GM21515 (cell line): ENCODE results near the gene DNAH11.
"Not testable (repeated sequence)": the region's sequence is repeated elsewhere in the genome, so short reads cannot be mapped to it uniquely, and the experiment has no call there.

Source experiments
- ATAC-seq: cut with Tn5 transposase; IDR thresholded peaks from one replicate; pipeline ENCODE4 v1.9.1; 2021; ENCODE audit not compliant: unreplicated experiment

DNAH11 gene

GRCh38 chr7:21869785-21870402, 327.1 kb downstream of the DNAH11 start:
- ATAC-seq = no peak

- no peak for ATAC-seq
Measured at GRCh38 chr7:21883069-21883468, 340.2 kb downstream of the DNAH11 start.

DNA sequence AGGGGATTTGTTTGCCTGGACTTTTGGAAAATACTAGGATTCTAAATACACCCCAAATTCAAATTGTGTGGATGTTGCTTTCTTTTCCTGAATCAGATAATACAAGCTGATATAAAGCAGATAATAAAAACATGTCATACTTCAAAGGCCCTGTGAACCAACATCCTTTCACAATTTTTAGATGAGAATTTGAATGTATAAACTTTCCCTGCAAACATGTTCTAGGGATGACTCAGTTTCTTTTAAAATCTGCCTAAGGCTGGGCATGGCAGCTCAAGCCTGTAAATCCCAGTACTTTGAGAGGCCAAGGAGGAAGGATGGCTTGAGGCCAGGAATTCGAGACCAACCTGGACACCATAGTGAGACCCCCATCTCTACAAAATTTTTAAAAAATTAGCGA, 340.7 kb downstream of the DNAH11 start:
- ATAC-seq = not testable (repeated sequence)

GRCh38 chr7:21884496-21884895, 341.7 kb downstream of the DNAH11 start:
- no peak for ATAC-seq

GRCh38 chr7:21886396-21886795, 343.6 kb downstream of the DNAH11 start:
- ATAC-seq = no peak

GRCh38 chr7:21887353-21887752, 344.5 kb downstream of the DNAH11 start:
- ATAC-seq = no peak

- ATAC-seq = no peak
Measured at GRCh38 chr7:21887779-21888178, 344.9 kb downstream of the DNAH11 start.

- no peak for ATAC-seq
Measured at GRCh38 chr7:21891291-21891690, 348.5 kb downstream of the DNAH11 start.

DNA sequence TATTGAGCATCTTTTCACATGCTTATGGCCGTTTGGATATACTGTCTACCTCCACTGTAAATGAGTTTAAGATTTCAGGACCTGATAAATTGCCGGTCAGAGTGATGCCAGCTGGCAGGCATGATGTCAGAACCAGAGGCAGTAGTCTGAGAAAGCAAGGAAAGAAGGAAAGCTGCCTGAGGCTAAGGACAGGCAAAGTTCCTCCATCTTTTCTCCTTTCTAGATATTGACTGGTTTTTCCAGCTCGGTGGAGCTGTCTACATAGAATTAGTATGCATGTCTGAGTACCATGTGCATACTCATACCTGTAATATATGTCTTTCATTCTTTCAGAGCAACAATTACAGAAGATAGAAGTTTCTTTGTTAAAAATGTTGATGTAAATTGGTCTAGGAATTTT, 350.6 kb downstream of the DNAH11 start:
- ATAC-seq = no peak

GRCh38 chr7:21898265-21898930, 355.6 kb downstream of the DNAH11 start:
- ATAC-seq = peak; percentile 95

DNA sequence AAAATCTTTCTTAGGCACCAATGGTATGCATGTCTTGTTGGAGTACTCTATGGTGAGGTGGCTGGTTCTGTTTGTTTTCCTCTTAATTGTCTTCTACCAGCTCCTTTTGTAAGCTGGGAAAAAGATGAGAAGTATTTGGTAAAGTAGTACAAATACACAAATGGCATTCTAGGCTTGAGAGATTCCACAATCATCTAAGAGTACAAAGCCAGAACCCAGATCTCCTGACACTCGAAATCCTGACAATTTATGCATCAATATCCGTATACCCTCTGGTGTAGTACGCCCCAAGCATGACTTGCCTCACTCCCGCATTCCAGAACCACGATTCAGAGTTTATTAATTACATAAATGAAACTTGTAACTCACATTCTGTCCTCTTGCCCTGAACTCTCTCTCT, 359.4 kb downstream of the DNAH11 start:
- no peak for ATAC-seq

DNA sequence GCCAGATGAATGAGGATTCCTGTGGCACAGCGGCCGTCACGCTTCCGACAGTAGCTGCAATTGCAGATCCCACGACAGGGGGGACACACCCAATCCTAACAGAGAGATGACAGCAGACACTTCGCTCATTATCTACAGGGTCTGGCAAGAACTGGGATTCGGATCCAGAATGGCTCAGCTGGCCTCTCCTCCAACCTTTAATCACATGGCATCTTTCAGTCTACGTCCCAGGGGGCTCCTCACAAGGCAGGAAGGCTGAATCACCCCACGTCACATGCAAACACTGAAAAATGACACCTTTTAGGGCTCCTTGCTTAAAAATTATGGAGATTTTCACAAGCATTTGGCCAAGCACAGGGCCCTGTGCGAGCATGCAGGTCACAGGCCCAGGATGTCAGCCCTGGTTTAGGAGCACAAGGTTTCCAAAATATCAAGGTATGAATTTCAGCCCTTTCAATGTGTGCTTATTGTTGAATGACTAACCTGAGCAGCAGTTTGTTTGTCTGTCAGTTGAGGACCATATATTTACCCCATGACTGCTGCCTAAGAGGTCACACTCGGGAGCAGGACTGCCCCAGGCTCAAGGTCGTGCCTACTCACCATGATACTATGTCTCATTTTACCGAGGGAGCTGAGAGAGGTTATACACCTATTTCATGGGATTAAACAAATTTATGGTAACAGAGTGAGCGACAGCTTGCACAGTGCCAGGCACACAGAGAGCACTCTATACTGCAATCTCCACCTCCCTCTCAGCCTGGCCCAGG, 360.4 kb downstream of the DNAH11 start:
- ATAC-seq = no peak

DNA sequence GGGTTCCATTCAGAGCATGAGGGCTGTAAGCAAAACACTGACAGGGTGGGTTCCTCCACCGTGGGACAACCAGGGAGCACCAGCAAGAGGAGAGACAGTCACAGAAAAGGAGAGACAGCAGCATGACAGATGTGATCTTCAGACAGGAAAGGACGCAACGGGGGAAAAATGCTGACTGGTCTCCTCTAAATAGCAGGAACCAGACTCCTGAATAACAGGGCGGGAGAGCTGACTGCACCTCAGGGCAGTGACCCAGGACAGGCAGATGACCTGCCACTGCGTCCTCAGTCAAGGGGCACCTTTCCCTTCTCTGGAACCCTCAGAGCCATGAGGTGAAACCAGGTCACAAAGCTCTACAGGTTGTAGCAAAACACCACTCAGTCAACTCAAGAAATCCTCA, 365.9 kb downstream of the DNAH11 start:
- no peak for ATAC-seq

DNA sequence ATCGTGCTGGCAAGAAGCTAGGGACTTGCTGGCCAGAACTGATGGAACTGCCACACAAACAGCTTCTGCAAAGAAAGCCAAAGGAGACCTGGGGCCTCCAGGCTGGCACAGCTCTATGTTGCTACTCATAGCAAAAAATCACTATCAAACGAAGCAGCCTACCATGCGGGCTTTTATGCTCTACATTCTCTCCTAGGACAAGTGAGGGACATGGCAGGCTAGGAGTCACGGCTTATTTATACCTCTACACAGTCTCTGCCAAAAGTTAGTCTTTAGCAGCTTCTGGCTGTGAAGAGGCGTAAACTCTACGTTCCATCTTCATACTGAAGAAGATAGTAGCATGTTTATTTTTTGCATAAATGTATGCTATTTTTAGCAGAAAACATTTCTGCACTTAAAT, 367.4 kb downstream of the DNAH11 start:
- ATAC-seq = no peak

GRCh38 chr7:21911341-21911875, 368.6 kb downstream of the DNAH11 start:
- no peak for ATAC-seq

DNA sequence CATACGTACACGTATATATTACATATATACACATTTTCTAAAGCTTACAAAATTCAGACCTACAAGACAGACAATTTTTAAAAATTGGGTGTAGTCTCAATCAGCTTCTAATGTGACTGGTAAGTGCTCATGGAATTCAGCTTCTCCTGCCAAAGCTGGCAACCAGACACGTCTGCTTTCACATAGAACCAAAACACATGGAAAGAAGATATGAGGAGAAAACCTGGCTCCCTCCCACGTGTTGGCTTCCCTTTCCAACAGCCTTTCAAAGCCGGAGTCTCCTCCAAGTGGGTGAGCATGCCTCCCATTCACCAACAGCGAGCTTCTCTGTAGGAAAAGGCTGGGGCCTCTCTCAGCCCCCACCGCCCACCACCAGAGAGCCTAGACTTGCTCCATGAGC, 369.5 kb downstream of the DNAH11 start:
- ATAC-seq = no peak

- no peak for ATAC-seq
Measured at GRCh38 chr7:21912931-21913780, 370.3 kb downstream of the DNAH11 start.

DNA sequence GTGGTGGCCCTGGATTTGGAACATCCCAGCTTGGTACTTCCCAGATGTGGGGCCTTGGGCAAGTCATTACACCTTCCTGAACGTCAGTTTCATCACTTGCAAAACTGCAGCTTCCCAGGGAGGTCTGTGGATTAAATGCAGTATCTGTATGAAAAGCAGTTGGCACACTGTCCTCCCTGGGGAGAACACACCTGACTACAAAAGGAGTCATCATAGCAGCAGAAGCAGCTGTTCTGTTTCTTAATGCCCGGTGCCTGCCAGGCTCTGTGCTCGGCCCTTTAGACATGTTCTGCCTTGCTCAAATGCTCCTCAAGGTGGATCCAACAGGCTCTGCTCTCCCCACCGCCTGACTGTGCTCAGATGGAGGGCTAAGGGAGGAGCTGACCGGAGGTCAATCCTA, 371.8 kb downstream of the DNAH11 start:
- no peak for ATAC-seq

DNA sequence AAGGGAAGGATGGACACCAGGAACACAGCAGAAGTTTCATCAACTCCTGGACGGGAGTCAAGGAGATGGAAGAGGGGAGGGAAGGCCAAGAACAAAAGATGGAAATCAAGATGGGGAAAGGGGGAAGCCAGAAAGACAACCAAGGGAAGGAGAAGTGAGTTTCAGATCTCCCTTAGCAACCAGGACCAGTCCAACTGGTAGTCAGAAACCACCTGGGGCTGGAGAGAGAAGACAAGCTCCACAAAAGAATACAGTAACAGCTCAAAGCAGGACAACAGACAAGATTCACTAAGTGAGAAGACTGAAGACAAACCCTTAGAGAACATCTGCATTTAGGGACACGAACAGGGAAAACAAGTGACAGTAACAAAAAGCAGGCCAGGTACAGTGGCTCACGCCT, 372.3 kb downstream of the DNAH11 start:
- ATAC-seq = no peak

GRCh38 chr7:21916176-21916575, 373.3 kb downstream of the DNAH11 start:
- ATAC-seq = no peak

- ATAC-seq = no peak
Measured at GRCh38 chr7:21916629-21917028, 373.8 kb downstream of the DNAH11 start.
